ENCODE measurements around the gene RIMBP2.

RIMBP2 gene

DNA sequence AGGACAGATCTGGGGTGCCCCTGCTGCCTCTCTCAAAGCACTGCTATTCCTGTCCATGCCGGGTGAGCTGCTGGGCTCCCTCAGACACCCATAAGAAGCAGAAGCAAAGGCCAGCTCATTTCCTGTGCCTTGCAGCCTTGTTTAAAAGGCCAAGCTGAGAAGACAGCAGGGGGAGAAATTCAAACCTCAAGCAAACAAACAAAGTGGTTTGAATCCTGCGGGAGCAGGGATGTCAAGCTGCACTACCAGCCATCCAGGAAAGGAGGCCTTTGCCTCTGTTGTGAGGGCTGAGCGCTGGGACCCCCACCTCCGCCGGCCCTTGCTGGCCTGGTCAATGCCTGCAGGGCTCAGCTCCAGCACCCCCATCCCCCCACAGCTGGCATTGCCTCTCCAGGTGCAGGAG, 201.9 kb downstream of the RIMBP2 start:
- Histone ChIP-seq H2AFZ (ENCODE audit: low read depth) (no peak overlapping the region), H3K79me2 (ENCODE audit: insufficient read depth, low read depth) (no peaks in the 10 kb centered on the region), H3K27me3 (ENCODE audit: insufficient read depth, low read depth) (no peaks in the 10 kb centered on the region), H3K4me3 (IDR thresholded peaks at IDR 0.05; ENCODE audit: insufficient read depth, low read depth, low read length) (no peak overlapping the region), H3K36me3 (ENCODE audit: insufficient read depth) (no peaks in the 10 kb centered on the region), H3K4me1 (ENCODE audit: low read depth, poor library complexity, severe bottlenecking) (no peaks in the 10 kb centered on the region), H4K20me1 (ENCODE audit: insufficient read depth) (no peaks in the 10 kb centered on the region), H3K27ac (no peak overlapping the region), H3K9ac (no peak overlapping the region), H3K4me2 (no peak overlapping the region)
- no peak for TF ChIP-seq CTCF (conservative IDR thresholded peaks at IDR 0.05; ENCODE audit: low read depth, low read length)

DNA sequence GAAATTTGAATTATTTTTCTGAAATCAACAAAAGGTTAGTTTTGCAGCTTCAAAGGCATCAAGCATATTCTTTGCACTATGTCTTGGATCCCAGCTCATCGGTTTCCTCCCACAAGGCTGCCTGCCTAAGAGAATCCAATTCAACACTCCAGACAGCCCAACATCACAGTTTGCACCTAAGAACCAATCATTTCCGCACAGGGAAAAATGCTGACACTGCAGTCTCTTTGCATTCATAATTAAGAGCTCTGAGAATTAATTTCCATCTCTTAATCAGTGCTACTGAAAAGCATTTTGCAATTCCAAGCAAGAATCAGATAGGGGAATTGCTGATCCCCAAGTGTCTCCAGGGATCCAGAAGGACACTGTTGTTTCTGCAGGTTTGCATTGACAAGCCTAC, 202.5 kb downstream of the RIMBP2 start:
- Histone ChIP-seq H3K36me3 (ENCODE audit: insufficient read depth) (no peaks in the 10 kb centered on the region), H2AFZ (ENCODE audit: low read depth) (no peak overlapping the region), H3K4me1 (ENCODE audit: low read depth, poor library complexity, severe bottlenecking) (no peaks in the 10 kb centered on the region), H3K27ac (no peak overlapping the region), H4K20me1 (ENCODE audit: insufficient read depth) (no peaks in the 10 kb centered on the region), H3K4me3 (IDR thresholded peaks at IDR 0.05; ENCODE audit: insufficient read depth, low read depth, low read length) (no peak overlapping the region), H3K79me2 (ENCODE audit: insufficient read depth, low read depth) (no peaks in the 10 kb centered on the region), H3K27me3 (ENCODE audit: insufficient read depth, low read depth) (no peaks in the 10 kb centered on the region), H3K9ac (no peak overlapping the region), H3K4me2 (no peak overlapping the region)
- no peak for TF ChIP-seq CTCF (conservative IDR thresholded peaks at IDR 0.05; ENCODE audit: low read depth, low read length)

- no peak overlapping the region for H3K9ac ChIP-seq
- no peak overlapping the region for H3K4me2 ChIP-seq
- no peak overlapping the region for H3K27ac ChIP-seq
- H3K36me3 ChIP-seq (ENCODE audit: insufficient read depth) = no peaks in the 10 kb centered on the region
- TF ChIP-seq CTCF (conservative IDR thresholded peaks at IDR 0.05; ENCODE audit: low read depth, low read length) = no peak
- H3K27me3 ChIP-seq (ENCODE audit: insufficient read depth, low read depth) = no peaks in the 10 kb centered on the region
- no peaks in the 10 kb centered on the region for H3K79me2 ChIP-seq (ENCODE audit: insufficient read depth, low read depth)
- no peak overlapping the region for H2AFZ ChIP-seq (ENCODE audit: low read depth)
- H4K20me1 ChIP-seq (ENCODE audit: insufficient read depth) = no peaks in the 10 kb centered on the region
- no peaks in the 10 kb centered on the region for H3K4me1 ChIP-seq (ENCODE audit: low read depth, poor library complexity, severe bottlenecking)
- H3K4me3 ChIP-seq (IDR thresholded peaks at IDR 0.05; ENCODE audit: insufficient read depth, low read depth, low read length) = no peak overlapping the region
Measured at GRCh38 chr12:130511285-130511684, 204.8 kb downstream of the RIMBP2 start.

- H3K36me3 ChIP-seq (ENCODE audit: insufficient read depth) = no peaks in the 10 kb centered on the region
- H4K20me1 ChIP-seq (ENCODE audit: insufficient read depth) = no peaks in the 10 kb centered on the region
- H2AFZ ChIP-seq (ENCODE audit: low read depth) = no peak overlapping the region
- no peak for TF ChIP-seq CTCF (conservative IDR thresholded peaks at IDR 0.05; ENCODE audit: low read depth, low read length)
- H3K27ac ChIP-seq = no peak overlapping the region
- no peak overlapping the region for H3K9ac ChIP-seq
- H3K4me1 ChIP-seq (ENCODE audit: low read depth, poor library complexity, severe bottlenecking) = no peaks in the 10 kb centered on the region
- no peaks in the 10 kb centered on the region for H3K27me3 ChIP-seq (ENCODE audit: insufficient read depth, low read depth)
- H3K4me3 ChIP-seq (IDR thresholded peaks at IDR 0.05; ENCODE audit: insufficient read depth, low read depth, low read length) = no peak overlapping the region
- no peaks in the 10 kb centered on the region for H3K79me2 ChIP-seq (ENCODE audit: insufficient read depth, low read depth)
- H3K4me2 ChIP-seq = no peak overlapping the region
Measured at GRCh38 chr12:130509454-130509853, 206.6 kb downstream of the RIMBP2 start.

DNA sequence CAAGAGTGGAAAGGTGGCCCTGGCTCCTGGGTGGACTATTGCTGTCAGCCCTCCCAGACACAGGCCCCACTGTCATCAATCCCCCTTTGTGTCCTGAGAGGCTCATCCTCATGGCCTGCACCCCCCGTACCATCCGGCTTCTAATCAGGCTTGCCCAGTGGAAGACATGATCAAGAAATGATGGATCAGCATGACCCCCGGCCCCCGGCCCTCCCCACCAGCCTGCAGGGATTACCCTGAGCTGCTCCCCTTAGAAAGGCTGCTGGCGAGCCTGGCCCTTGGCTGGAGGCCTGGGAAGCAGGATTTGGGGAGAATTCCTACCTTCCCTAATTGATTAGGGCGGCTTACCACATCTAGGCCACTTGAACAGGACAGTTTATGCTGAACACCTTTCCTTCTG, 207.3 kb downstream of the RIMBP2 start:
- Histone ChIP-seq H3K36me3 (ENCODE audit: insufficient read depth) (no peaks in the 10 kb centered on the region), H3K27me3 (ENCODE audit: insufficient read depth, low read depth) (no peaks in the 10 kb centered on the region), H4K20me1 (ENCODE audit: insufficient read depth) (no peaks in the 10 kb centered on the region), H3K27ac (no peak overlapping the region), H3K4me1 (ENCODE audit: low read depth, poor library complexity, severe bottlenecking) (no peaks in the 10 kb centered on the region), H2AFZ (ENCODE audit: low read depth) (no peak overlapping the region), H3K4me3 (IDR thresholded peaks at IDR 0.05; ENCODE audit: insufficient read depth, low read depth, low read length) (no peak overlapping the region), H3K9ac (no peak overlapping the region), H3K79me2 (ENCODE audit: insufficient read depth, low read depth) (no peaks in the 10 kb centered on the region), H3K4me2 (no peak overlapping the region)
- TF ChIP-seq CTCF (conservative IDR thresholded peaks at IDR 0.05; ENCODE audit: low read depth, low read length) = no peak
